ENCODE data around the gene EIF4G3. TPM values are rescaled to one million over a fixed set of nuclear protein-coding genes. Genes with fewer than 3 reads are reported as not detected.

The EIF4G3 gene
- total RNA-seq, 1 donor from 2014 or later: 38.4 TPM

GRCh38 chr1:21152423-21153100, 24.1 kb downstream of the EIF4G3 start:
- Histone ChIP-seq H3K36me3 (ENCODE audit: control insufficient read depth, insufficient read depth, low read length) (no peaks in the 10 kb centered on the region), H3K4me3 (ENCODE audit: low read depth, low read length) (no peak overlapping the region), H3K27me3 (ENCODE audit: control insufficient read depth, insufficient read depth, low read length) (no peaks in the 10 kb centered on the region)
- DNase-seq (ENCODE audit: low read depth): no peak
- no peak for TF ChIP-seq CTCF (IDR thresholded peaks at IDR 0.05; ENCODE audit: insufficient read depth, low read length, poor library complexity, severe bottlenecking)

- no peak for TF ChIP-seq CTCF (IDR thresholded peaks at IDR 0.05; ENCODE audit: insufficient read depth, low read length, poor library complexity, severe bottlenecking)
- H3K27me3 ChIP-seq (ENCODE audit: control insufficient read depth, insufficient read depth, low read length): no peaks in the 10 kb centered on the region
- DNase-seq (ENCODE audit: low read depth): peak; percentile 84
- no peaks in the 10 kb centered on the region for H3K36me3 ChIP-seq (ENCODE audit: control insufficient read depth, insufficient read depth, low read length)
- H3K4me3 ChIP-seq (ENCODE audit: low read depth, low read length): no peak overlapping the region
Observed at GRCh38 chr1:21149855-21150432, 26.8 kb downstream of the EIF4G3 start.

- no peak for TF ChIP-seq CTCF (IDR thresholded peaks at IDR 0.05; ENCODE audit: insufficient read depth, low read length, poor library complexity, severe bottlenecking)
Observed at GRCh38 chr1:21149430-21149854, 27.3 kb downstream of the EIF4G3 start.

GRCh38 chr1:21143752-21144151, 32.9 kb downstream of the EIF4G3 start:
- no peak for DNase-seq (ENCODE audit: low read depth)
- TF ChIP-seq CTCF (IDR thresholded peaks at IDR 0.05; ENCODE audit: insufficient read depth, low read length, poor library complexity, severe bottlenecking): no peak
- Histone ChIP-seq H3K36me3 (ENCODE audit: control insufficient read depth, insufficient read depth, low read length) (no peaks in the 10 kb centered on the region), H3K4me3 (ENCODE audit: low read depth, low read length) (no peak overlapping the region), H3K27me3 (ENCODE audit: control insufficient read depth, insufficient read depth, low read length) (no peaks in the 10 kb centered on the region)

More at GRCh38 chr1:21149430-21149854, 27.3 kb downstream of the EIF4G3 start:
- no peak for DNase-seq (ENCODE audit: low read depth)
- Histone ChIP-seq H3K27me3 (ENCODE audit: control insufficient read depth, insufficient read depth, low read length) (no peaks in the 10 kb centered on the region), H3K4me3 (ENCODE audit: low read depth, low read length) (no peak overlapping the region), H3K36me3 (ENCODE audit: control insufficient read depth, insufficient read depth, low read length) (no peaks in the 10 kb centered on the region)

- DNase-seq (ENCODE audit: low read depth): no peak
- Histone ChIP-seq H3K36me3 (ENCODE audit: control insufficient read depth, insufficient read depth, low read length) (no peaks in the 10 kb centered on the region), H3K27me3 (ENCODE audit: control insufficient read depth, insufficient read depth, low read length) (no peaks in the 10 kb centered on the region), H3K4me3 (ENCODE audit: low read depth, low read length) (no peak overlapping the region)
- TF ChIP-seq CTCF (IDR thresholded peaks at IDR 0.05; ENCODE audit: insufficient read depth, low read length, poor library complexity, severe bottlenecking): no peak
Observed at GRCh38 chr1:21143138-21143537, 33.6 kb downstream of the EIF4G3 start.
